HG02870 (cell line): Measurements from ENCODE around the gene RUNX3.

ENCODE experiments used
- ATAC-seq: cut with Tn5 transposase; IDR thresholded peaks from one replicate; pipeline ENCODE4 v1.9.1; 2021; ENCODE audit warnings: mild to moderate bottlenecking, moderate library complexity; ENCODE audit not compliant: unreplicated experiment

The RUNX3 gene

DNA sequence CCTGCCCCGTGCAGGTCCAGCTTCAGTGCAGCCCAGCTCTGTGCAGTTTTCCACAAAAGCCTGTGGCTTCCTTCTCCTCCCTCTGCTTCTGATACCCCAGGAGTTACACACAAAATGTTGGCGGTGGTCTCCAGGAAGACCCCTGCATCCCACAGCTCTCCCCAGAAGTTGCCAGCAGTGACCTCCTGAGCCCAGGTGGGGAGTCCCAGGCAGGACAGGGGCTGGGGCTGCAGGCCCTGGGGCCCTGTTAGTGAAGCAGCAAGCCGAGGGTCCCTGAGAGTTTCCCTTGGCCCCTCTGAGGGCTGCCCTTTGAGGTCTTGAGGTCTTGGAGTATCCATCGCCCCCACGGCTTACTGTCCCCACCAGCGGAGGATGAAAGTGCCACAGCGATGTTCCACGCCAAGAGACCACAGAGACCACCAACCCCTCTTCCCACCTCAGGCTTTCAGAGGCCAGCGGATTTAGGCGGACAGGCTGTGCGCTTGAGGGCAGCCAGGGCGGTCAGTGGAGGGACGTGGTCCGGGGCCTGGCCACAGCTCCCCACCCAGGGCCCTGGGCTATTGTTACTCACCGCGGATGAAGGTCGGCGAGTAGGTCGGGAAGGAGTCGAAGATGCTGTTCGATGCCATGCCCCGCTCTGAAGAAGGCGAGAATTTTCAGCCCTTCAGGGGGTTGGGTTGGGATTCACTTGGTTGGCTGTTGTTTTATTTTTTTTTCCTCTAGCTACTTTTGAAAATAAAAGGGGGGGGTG lies 34.0 kb upstream of the RUNX3 start:
- ATAC-seq: no peak

- ATAC-seq: no peak
Measured at GRCh38 chr1:24963099-24963872, 33.2 kb upstream of the RUNX3 start.

- no peak for ATAC-seq
Measured at GRCh38 chr1:24961961-24962861, 32.1 kb upstream of the RUNX3 start.

- no peak for ATAC-seq
Measured at GRCh38 chr1:24961334-24961733, 31.3 kb upstream of the RUNX3 start.

- ATAC-seq: no peak
Measured at GRCh38 chr1:24960071-24960801, 30.2 kb upstream of the RUNX3 start.

GRCh38 chr1:24959623-24959975 lies 29.5 kb upstream of the RUNX3 start:
- ATAC-seq: no peak

DNA sequence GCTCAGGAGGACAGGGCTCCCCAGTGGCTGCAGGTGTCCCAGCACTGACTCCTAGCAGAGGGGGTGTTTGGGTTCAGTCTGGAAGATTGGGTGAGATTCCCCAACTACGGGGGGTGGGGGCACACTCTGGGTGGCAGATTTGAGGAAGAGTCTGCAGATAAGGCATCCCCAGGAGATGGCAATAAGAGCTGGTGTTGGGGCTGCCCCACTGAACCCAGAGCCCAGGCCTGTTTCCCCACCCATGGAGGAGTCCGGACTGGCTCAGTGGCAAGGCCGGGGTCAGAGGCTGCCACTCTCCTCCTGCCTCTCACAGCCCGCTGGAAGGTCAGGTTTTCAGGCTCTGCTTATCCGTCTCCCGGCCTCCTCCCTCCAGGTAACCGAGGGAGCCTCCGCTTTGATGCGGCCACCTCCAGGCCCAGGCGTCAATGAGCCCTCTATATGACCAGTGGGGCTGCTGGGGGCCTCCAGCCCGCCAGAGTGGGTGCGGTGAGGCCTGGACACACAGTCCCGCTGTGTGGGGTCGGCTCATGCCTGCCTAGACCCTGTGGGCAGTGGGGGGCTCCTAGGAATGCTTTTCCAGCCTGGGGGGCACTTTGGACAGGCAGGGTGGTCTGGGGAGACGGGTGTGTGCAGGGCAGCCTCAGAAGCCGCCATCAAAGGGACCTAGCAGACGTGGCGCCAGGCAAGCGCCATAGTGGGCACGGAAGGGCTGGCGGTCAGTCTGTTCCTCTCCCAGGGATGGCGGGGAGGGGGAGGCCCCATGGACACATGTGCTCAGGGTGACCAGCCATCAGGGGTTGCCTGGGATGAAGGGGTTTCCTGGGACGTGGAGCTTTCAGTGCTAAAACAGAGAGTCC lies 28.9 kb upstream of the RUNX3 start:
- no peak for ATAC-seq

GRCh38 chr1:24957808-24958752 lies 28.0 kb upstream of the RUNX3 start:
- ATAC-seq: no peak

GRCh38 chr1:24957016-24957807 lies 27.1 kb upstream of the RUNX3 start:
- no peak for ATAC-seq

DNA sequence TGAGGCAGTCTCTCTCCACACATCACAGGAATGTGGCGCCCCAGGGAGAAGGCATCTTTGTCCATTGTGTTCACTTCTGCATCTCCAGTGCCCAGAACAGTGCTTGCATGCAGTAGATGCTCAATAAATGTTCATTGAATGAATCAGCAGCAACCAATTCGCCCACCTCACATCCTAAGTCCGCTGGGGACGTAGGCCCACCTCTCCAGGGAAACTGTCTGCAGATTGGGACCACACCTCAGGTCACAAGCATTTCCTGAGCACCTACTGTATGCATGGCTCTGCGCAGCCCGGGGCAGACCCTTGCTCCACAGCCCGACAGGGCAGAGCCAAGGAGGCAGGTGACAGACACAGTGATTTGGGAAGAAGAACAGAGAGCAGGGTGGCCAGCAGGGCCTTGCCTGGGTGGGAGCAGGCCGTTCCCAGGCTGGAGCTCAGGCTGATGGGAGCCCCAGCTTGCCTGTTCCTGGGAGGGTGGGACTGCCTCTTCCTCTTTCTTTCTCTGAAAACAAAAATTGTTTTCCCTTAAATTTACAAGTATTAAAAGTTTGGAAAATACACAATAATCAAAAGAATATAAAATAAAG lies 25.8 kb upstream of the RUNX3 start:
- ATAC-seq: no peak

GRCh38 chr1:24955161-24955560 lies 25.1 kb upstream of the RUNX3 start:
- ATAC-seq: no peak

GRCh38 chr1:24954631-24955030 lies 24.6 kb upstream of the RUNX3 start:
- ATAC-seq: no peak

GRCh38 chr1:24954022-24954421 lies 23.9 kb upstream of the RUNX3 start:
- ATAC-seq: no peak

- ATAC-seq: no peak
Measured at GRCh38 chr1:24952413-24952841, 22.4 kb upstream of the RUNX3 start.

- ATAC-seq: no peak
Measured at GRCh38 chr1:24951810-24952412, 21.8 kb upstream of the RUNX3 start.

DNA sequence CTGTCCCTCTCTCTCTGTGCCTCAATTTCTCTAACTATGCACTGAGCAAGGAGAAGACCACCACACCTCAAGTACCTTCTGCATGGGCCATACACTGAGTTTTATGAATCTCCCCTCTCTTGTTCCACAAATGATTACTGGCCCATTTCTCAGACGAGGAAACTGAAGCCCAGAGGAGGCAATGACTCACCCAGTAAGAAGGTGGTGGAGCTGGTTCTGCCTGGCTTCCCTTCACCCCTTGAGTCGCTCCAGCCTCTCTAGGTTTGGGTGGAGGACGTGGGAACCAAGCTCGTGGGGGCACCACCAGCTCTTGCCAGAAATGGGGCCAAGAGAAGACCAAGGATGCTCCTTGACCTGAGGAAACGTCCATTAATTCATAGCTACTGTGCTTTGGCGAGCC lies 21.3 kb upstream of the RUNX3 start:
- no peak for ATAC-seq

GRCh38 chr1:24949331-24949881 lies 19.3 kb upstream of the RUNX3 start:
- no peak for ATAC-seq
